GM06990 (cell line): Measurements from ENCODE around the gene LIG1.
"Not testable (repeated sequence)": the region's sequence is repeated elsewhere in the genome, so short reads cannot be mapped to it uniquely, and the experiment has no call there.

Source experiments
- DNase-seq: peaks from one replicate; pipeline ENCODE4 v3.0.0-alpha.2; 2011; ENCODE audit not compliant: insufficient read length; ENCODE audit errors: extremely low read depth
- H3K27me3 ChIP-seq: replicated peaks from 2 replicates; pipeline ENCODE4 v1.6.0; 2011; ENCODE audit warnings: low read length; ENCODE audit not compliant: control insufficient read depth, insufficient read depth
- H3K36me3 ChIP-seq: 2 replicates; pipeline ENCODE4 v1.5.1; 2011; ENCODE audit warnings: low read length; ENCODE audit not compliant: control insufficient read depth, insufficient read depth
- H3K4me3 ChIP-seq: replicated peaks from 2 replicates; pipeline ENCODE4 v1.5.1; 2011; ENCODE audit warnings: low read depth, mild to moderate bottlenecking, control low read depth, low read length
- CTCF ChIP-seq: IDR thresholded peaks from 2 replicates; pipeline ENCODE4 v1.5.1; 2011; ENCODE audit warnings: low read length, control low read depth, mild to moderate bottlenecking, inconsistent platforms; ENCODE audit not compliant: insufficient read depth, poor library complexity, severe bottlenecking

LIG1 gene

GRCh38 chr19:48094855-48095203, 75.3 kb downstream of the LIG1 start:
- no peak for DNase-seq
- no peak overlapping the region for H3K4me3 ChIP-seq
- H3K27me3 ChIP-seq = no peaks in the 10 kb centered on the region
- no peaks in the 10 kb centered on the region; the same call in 1 of the 2 replicates for H3K36me3 ChIP-seq
- no peak for TF ChIP-seq CTCF

GRCh38 chr19:48094129-48094854, 75.9 kb downstream of the LIG1 start:
- H3K4me3 ChIP-seq = no peak overlapping the region
- no peak for DNase-seq
- H3K27me3 ChIP-seq = no peaks in the 10 kb centered on the region
- TF ChIP-seq CTCF = no peak
- no peaks in the 10 kb centered on the region; the same call in 1 of the 2 replicates for H3K36me3 ChIP-seq

- H3K36me3 ChIP-seq, H3K27me3 ChIP-seq, DNase-seq, H3K4me3 ChIP-seq: not testable (repeated sequence)
Measured at GRCh38 chr19:48091111-48091718, 78.9 kb downstream of the LIG1 start.

GRCh38 chr19:48090281-48090802, 79.8 kb downstream of the LIG1 start:
- no peak for TF ChIP-seq CTCF
- Histone ChIP-seq H3K4me3 (no peak overlapping the region), H3K36me3 (no peaks in the 10 kb centered on the region; the same call in 1 of the 2 replicates), H3K27me3 (no peaks in the 10 kb centered on the region)
- DNase-seq = no peak

- not testable (repeated sequence) for DNase-seq, H3K4me3 ChIP-seq, H3K27me3 ChIP-seq, H3K36me3 ChIP-seq
Measured at GRCh38 chr19:48088991-48089390, 81.2 kb downstream of the LIG1 start.

GRCh38 chr19:48085904-48086864, 84.0 kb downstream of the LIG1 start:
- peak; percentile 16 for TF ChIP-seq CTCF
- Histone ChIP-seq H3K4me3 (no peak overlapping the region), H3K27me3 (no peaks in the 10 kb centered on the region)

More at GRCh38 chr19:48085904-48086864, 84.0 kb downstream of the LIG1 start:
- no peaks in the 10 kb centered on the region for H3K36me3 ChIP-seq
- DNase-seq = no peak
